ENCODE results near the gene CNP.

DNA sequence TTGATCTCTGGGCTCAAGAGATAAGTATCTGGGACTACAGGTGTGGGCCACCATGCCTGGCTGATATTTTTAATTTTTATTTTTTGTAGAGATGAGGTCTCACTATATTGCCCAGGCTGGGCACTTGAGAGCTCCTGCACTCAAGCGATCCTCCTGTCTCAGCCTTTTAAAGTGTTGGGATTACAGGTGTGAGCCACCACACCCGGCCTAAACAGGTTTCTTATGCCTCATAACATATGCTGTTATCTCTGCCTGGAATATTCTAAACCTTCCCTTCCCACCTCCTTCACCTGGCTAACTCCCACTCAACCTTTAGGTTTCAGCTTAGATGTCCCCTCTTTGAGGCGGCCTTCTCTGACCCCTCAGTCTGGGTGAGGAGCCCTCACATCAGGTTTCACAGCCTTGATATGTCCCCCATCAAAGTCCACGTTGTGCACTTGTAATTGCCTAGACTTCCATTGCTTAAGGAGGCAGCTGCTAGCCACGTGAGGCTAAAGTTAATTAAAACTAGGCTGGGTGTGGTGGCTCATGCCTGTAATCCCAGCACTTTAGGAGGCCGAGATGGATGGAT lies 8.6 kb upstream of the CNP start:
- no peak for TF ChIP-seq POLR2AphosphoS5 (IDR thresholded peaks at IDR 0.05; ENCODE audit: low read depth, low read length)
- TF ChIP-seq TAF1 (IDR thresholded peaks at IDR 0.05; ENCODE audit: borderline replicate concordance, low read depth, low read length), result no peak

Measured in GM12892 (cell line).